ENCODE data around the gene URB1.
A peak's percentile ranks its signal among the peaks of the same experiment; 100 is the strongest.
"Not testable (repeated sequence)": the region's sequence is repeated elsewhere in the genome, so short reads cannot be mapped to it uniquely, and the experiment has no call there.

URB1 gene, protein sequence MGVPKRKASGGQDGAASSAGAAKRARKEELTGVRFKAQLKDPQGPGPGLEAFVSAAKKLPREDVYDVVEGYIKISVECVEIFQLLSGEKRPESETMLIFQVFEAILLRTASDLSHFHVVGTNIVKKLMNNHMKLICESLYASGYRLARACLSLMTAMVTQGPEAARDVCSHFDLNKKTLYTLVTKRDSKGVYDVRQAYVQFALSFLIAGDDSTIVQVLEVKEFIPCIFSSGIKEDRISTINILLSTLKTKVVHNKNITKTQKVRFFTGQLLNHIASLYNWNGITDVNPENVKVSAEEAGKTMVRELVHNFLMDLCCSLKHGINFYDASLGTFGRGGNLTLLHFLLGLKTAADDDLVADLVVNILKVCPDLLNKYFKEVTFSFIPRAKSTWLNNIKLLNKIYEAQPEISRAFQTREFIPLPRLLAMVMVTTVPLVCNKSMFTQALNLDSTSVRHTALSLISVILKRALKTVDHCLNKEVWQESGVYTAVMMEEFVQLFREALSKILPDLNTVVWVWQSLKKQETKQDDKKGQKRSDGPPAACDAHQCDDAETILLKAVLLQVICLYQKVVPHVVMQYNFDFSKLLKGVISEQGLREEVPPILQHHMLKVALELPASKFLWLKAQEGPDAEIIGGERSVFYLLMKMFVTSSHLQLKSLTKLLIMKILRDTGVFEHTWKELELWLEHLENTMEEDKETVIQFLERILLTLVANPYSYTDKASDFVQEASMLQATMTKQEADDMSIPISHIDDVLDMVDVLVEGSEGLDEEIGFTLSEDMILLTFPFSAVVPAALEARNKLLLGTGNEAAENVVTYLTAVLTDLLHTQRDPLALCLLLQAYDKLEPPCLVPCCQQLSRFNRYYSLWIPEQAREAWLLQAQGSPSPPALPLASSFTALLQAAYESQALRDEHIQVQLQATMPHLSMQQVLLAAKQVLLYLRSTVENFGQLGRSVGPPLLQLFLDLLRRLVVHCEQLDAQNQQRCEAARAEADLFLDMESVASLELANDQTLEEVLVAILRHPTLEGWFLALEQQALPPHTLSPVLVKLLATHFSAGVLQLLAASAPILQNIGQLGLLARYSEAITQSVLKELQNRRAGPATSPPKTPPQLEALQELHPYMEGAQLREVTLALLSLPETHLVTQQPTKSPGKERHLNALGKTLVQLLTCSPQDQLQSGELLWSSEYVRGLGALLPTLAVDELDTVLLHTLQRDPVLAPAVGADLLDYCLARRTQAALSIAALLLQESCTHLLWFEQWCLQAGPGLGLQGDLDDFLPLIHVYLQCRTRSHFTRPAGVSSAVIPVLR (N-terminal part only)

GRCh38 chr21:32392880-32393676, at the start of gene URB1:
Gene URB1 (minus strand): TSS chr21:32393012. CDS start chr21:32392910, 102 bp downstream.
- peak within 1 kb of the TSS; percentile 86 to 94 (median 90) for H3K4me3 Mint-ChIP-seq
- H3K4me1 Mint-ChIP-seq: peaks cover 23% of the 10 kb centered on the region
- H3K36me3 Mint-ChIP-seq (ENCODE audit: low read depth): peaks cover 13% of the 10 kb centered on the region
- peaks cover 11% of the 10 kb centered on the region for H3K27me3 Mint-ChIP-seq (ENCODE audit: low read depth)
- no peak within 1 kb of the TSS for H3K27ac Mint-ChIP-seq
- H3K9me3 Mint-ChIP-seq: peaks cover 14% of the 10 kb centered on the region
- TF ChIP-seq, protein P1, sequence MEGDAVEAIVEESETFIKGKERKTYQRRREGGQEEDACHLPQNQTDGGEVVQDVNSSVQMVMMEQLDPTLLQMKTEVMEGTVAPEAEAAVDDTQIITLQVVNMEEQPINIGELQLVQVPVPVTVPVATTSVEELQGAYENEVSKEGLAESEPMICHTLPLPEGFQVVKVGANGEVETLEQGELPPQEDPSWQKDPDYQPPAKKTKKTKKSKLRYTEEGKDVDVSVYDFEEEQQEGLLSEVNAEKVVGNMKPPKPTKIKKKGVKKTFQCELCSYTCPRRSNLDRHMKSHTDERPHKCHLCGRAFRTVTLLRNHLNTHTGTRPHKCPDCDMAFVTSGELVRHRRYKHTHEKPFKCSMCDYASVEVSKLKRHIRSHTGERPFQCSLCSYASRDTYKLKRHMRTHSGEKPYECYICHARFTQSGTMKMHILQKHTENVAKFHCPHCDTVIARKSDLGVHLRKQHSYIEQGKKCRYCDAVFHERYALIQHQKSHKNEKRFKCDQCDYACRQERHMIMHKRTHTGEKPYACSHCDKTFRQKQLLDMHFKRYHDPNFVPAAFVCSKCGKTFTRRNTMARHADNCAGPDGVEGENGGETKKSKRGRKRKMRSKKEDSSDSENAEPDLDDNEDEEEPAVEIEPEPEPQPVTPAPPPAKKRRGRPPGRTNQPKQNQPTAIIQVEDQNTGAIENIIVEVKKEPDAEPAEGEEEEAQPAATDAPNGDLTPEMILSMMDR (IDR thresholded peaks at IDR 0.05; ENCODE audit: unreplicated experiment in 3 of 3): no peak

DNA sequence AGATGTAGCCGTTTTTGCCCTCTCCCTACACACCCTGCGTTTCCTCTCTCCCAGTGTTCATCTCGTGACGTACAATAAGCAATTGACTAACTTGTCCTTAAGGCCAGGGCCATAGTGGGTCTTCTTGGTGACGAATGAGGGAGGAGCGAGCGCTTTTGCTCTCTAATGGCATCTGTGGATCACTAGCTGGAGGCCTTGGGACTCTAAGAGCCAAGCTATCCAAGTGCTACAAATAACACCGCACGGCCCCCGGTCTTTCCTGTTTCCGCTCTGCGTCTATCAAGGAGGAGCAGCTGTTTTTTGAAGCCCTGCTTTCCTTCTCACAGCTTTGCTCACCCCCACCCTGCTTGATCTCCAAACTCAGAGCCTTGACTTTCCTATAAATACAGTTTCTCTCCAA, 44.9 kb upstream of the URB1 start:
- Mint-ChIP-seq H3K27ac (no peak overlapping the region), H3K27me3 (ENCODE audit: low read depth) (peaks cover 20% of the 10 kb centered on the region), H3K4me1 (no peaks in the 10 kb centered on the region), H3K9me3 (peaks cover 3% of the 10 kb centered on the region), H3K4me3 (no peak overlapping the region), H3K36me3 (ENCODE audit: low read depth) (no peaks in the 10 kb centered on the region)
- TF ChIP-seq, protein P1 (IDR thresholded peaks at IDR 0.05; ENCODE audit: unreplicated experiment in 3 of 3): no peak

DNA sequence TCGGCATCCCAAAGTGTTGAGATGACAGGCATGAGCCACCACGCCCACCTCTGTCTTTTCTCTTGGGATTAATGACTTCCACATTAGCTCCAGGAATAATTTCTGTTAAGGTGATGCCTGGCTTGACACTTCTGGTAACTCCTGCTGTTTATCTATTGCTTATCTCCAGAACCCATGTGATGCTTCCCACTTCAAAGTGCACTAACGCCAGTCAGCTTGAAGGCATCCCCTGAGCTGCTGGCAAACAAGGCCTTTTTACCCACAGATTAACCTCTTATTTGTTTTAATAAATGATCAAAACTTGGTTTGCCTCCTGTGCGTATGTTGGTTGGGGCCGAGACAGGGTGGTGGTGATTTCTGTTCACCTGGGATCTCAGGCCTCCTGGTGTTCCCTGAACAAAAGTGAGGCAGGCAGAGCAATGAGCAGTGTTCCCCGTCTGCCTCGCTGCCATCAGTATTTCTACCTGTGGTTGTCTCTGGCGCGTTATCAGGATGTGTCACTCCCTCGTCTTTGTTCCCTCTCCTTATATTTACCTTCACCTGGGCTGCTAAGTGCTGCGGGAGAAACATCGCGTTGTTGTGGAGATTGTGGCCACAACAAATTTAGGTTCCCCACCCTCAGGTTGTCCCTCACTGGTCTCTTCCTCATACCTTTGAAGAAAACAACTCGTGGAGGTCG, 40.3 kb upstream of the URB1 start:
- not testable (repeated sequence) for H3K4me1 Mint-ChIP-seq; H3K9me3 Mint-ChIP-seq; H3K27me3 Mint-ChIP-seq (ENCODE audit: low read depth); H3K27ac Mint-ChIP-seq; H3K4me3 Mint-ChIP-seq; H3K36me3 Mint-ChIP-seq (ENCODE audit: low read depth)

- Mint-ChIP-seq H3K36me3 (ENCODE audit: low read depth) (no peaks in the 10 kb centered on the region), H3K4me1 (no peaks in the 10 kb centered on the region), H3K27me3 (ENCODE audit: low read depth) (peaks cover 12% of the 10 kb centered on the region), H3K9me3 (peaks cover 7% of the 10 kb centered on the region), H3K27ac (no peak overlapping the region), H3K4me3 (no peak overlapping the region)
- TF ChIP-seq, protein P1 (IDR thresholded peaks at IDR 0.05; ENCODE audit: unreplicated experiment in 3 of 3): no peak
Observed at GRCh38 chr21:32427958-32428623, 35.3 kb upstream of the URB1 start.

DNA sequence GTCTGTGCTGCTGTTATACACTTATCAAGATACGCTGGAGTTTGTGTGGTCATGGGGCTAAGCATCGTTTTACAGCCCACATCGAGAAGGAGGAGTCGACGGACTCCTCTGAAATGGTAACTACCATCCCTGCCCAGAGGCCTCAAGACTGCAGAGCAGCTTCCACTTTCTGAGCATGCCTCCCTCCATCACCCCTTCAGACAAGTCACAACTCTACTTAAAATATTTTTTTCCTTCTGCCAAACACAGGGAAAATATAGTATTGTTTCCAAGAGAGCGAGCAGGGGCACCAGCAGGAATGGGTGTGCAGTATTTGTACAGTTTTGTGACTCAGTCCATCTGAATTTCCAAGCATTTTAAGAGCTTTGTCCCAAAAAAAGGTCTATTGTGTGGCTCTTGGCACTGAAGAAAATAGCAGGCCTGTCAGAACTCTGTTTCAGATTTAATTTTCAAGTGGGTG, 33.8 kb upstream of the URB1 start:
- no peak overlapping the region for H3K4me3 Mint-ChIP-seq
- TF ChIP-seq, protein P1 (IDR thresholded peaks at IDR 0.05; ENCODE audit: unreplicated experiment in 3 of 3): no peak

More for the DNA sequence above, 33.8 kb upstream of the URB1 start:
- no peak overlapping the region for H3K27ac Mint-ChIP-seq
- H3K9me3 Mint-ChIP-seq: peaks cover 10% of the 10 kb centered on the region
- no peaks in the 10 kb centered on the region for H3K4me1 Mint-ChIP-seq
- H3K36me3 Mint-ChIP-seq (ENCODE audit: low read depth): no peaks in the 10 kb centered on the region
- H3K27me3 Mint-ChIP-seq (ENCODE audit: low read depth): peaks cover 17% of the 10 kb centered on the region
